GM12874 (cell line): Measurements from ENCODE around the gene ZNF83.

Experiments used
- CTCF ChIP-seq: IDR thresholded peaks from 2 replicates; pipeline ENCODE4 v1.5.1; 2011; ENCODE audit warnings: low read depth, mild to moderate bottlenecking, control low read depth, low read length, moderate library complexity; ENCODE audit not compliant: insufficient read depth

The ZNF83 gene

DNA sequence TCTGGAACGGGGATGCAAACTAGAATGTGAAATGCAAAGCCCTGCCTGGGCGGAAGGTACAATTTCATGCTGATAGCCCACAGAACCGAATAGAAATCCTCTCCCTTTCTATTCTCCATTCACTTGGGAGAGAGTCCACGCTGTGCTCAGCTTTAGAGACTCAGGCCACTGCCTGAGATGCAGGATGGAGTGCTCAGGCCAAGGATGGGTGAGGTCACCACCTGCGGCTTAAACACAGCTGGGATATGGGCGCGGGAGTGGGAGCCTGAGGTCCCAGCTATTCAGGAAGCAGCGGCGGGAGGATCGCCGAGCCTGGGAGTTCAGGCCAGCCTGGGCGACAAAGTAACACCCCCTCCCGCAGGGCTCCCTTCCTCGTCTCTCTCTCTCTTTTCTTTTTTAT is 446 bp upstream of the ZNF83 start:
- no peak for TF ChIP-seq CTCF

DNA sequence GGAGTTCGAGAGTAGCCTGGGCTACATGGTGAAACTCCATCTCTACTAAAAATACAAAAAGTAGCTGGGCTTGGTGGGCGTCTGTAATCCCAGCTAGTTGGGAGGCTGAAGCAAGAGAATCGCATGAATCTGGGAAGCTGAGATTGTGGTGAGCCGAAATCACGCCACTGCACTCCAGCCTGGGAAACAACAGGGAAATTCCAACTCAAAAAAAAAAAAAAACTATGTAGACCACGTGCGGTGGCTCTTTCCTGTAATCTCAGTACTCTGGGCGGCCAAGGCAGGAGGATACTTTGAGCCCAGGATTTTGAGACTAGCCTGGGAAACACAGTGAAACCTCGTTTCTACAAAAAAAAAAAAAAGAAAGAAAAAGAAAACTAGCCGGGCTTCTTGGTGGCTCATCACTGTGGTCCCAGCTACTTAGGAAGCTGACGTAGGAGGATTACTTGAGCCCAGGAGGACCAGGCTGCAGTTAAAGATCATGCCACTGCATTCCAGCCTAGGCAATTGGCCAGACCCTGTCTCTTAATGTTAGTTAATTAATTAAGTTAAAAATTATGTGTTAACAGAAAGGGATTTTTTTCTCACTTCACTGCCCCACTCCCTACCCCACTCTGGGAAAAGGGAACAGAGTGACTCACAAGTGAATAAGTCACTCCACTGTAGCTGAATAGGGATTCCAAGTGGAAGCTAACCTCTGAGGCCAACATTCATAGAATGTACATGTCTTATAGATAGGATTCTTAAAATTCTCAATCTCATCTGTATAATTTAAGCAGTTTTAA is 2.2 kb downstream of the ZNF83 start:
- no peak for TF ChIP-seq CTCF

DNA sequence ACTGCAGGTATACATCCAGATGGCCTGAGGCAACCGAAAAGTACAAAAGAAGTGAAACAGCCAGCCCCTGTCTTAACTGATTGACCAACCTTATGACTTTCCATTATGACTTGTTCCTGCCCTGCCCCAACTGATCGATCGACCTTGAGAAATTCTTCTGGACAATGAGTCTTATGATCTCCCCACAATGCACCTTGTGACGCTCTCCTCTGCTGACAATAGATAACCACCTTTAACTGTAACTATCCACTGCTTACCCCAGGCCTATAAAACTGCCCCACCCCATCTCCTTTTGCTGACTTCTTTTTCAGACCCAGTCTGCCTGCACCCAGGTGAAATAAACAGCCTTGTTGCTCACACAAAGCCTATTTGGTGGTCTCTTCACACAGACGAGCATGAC is 11.2 kb downstream of the ZNF83 start:
- no peak for TF ChIP-seq CTCF

- no peak for TF ChIP-seq CTCF
Measured at GRCh38 chr19:52622261-52622660, 15.9 kb downstream of the ZNF83 start.

DNA sequence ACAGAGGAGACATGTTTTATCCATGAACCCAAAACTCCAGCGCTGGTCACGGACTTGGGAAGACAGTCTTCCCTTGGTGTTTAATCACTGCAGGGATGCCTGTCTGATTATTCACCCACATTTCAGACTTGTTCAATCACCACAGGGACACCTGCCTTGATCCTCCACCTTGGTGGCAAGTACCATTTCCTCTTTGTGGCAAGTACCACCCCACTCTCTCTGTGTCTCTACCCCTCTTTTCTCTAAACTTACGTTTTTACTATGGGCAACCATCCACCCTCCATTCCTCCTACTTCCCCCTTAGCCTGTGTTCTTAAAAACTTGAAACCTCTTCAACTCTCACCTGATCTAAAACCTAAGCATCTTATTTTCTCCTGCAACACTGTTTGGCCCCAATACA is 16.8 kb downstream of the ZNF83 start:
- TF ChIP-seq CTCF: no peak

DNA sequence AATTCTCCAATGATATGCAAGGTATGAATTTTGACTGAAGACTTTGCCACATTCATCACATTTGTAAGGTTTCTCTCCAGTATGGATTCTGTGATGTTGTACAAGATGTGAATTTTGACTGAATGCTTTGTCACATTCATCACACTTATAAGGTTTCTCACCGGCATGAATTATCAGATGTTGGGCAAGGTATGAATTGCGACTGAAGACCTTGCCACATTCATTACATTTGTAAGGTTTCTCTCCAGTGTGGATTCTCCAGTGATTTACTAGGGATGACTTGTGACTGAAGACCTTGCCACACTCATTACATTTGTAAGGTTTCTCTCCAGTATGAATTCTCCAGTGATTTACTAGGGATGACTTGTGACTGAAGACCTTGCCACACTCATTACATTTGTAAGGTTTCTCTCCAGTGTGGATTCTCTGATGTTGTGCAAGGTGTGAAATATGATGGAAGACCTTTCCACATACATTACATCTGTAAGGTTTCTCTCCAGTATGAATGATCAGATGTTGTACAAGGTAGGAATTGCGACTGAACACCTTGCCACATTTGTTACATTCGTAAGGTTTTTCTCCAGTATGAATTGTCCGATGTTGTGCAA is 24.8 kb downstream of the ZNF83 start:
- TF ChIP-seq CTCF: no peak

DNA sequence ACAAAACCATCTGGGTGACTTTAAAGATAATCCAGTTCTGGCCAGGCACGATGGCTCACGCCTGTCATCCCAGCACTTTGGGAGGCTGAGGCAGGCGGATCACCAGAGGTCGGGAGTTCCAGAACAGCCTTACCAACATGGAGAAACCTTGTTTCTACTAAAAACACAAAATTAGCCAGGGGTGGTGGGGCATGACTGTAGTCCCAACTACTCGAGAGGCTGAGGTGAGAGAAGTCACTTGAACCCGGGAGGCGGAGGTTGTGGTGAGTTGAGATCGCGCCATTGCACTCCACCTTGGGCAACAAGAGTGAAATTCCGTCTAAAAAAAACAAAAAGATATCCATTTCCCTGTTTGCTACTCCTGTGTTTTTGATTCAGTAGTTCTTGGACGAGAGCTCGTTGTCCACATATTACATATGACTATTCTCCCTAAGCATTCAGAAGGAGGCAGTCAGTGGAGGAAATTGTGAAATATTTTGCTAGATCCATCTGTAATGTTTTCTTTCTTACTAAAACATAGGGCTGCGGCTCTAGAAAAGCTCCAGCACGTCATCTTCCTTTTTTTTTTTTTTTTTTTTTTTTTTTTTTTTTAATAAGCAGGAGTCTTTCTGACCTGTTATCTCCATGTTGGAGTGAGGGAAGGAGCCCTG is 34.5 kb downstream of the ZNF83 start:
- TF ChIP-seq CTCF: no peak
